Measurements from ENCODE around the gene MED10. TPM values are rescaled to one million over a fixed set of nuclear protein-coding genes. Genes with fewer than 3 reads are reported as not detected.

The MED10 gene
- total and polyA plus RNA-seq, 4 donors, result 18.9 to 34.3 (median 31.4) TPM

GRCh38 chr5:6394429-6395101, 16.2 kb upstream of the MED10 start:
- TF ChIP-seq CTCF (IDR thresholded peaks at IDR 0.05; ENCODE audit: control extremely low read depth, extremely low read depth), result no peak

GRCh38 chr5:6393596-6394194, 15.3 kb upstream of the MED10 start:
- Histone ChIP-seq H3K9me3 (ENCODE audit: control insufficient read depth in 4 of 4, insufficient read depth in 3 of 4, low read length in 3 of 4) (no peaks in the 10 kb centered on the region), H3K9ac (ENCODE audit: insufficient read depth in 1 of 2, low read length in 2 of 2) (no peak overlapping the region), H3K36me3 (ENCODE audit: control insufficient read depth in 4 of 4, insufficient read depth in 4 of 4, low read length in 4 of 4) (no peaks in the 10 kb centered on the region), H3K27ac (ENCODE audit: low read depth in 1 of 2, low read length in 1 of 2) (no peak overlapping the region), H3K4me1 (ENCODE audit: control insufficient read depth in 5 of 5, insufficient read depth in 5 of 5, low read length in 5 of 5) (no peaks in the 10 kb centered on the region), H3K27me3 (ENCODE audit: control insufficient read depth in 3 of 3, insufficient read depth in 3 of 3, low read length in 2 of 3) (no peaks in the 10 kb centered on the region), H3K4me3 (no peak overlapping the region)
- no peak for TF ChIP-seq CTCF (IDR thresholded peaks at IDR 0.05; ENCODE audit: control extremely low read depth, extremely low read depth)
- DNase-seq (no peak), ATAC-seq (ENCODE audit: insufficient read depth, low FRiP score) (no peak)
- WGBS, 2 donors, result 87 to 93% methylated on average over 2 of the region's 2 CpGs

More at GRCh38 chr5:6394429-6395101, 16.2 kb upstream of the MED10 start:
- no peak for ATAC-seq (ENCODE audit: insufficient read depth, low FRiP score)
- Histone ChIP-seq H3K9ac (ENCODE audit: insufficient read depth in 1 of 2, low read length in 2 of 2) (no peak overlapping the region), H3K36me3 (ENCODE audit: control insufficient read depth in 4 of 4, insufficient read depth in 4 of 4, low read length in 4 of 4) (no peaks in the 10 kb centered on the region), H3K27ac (ENCODE audit: low read depth in 1 of 2, low read length in 1 of 2) (no peak overlapping the region), H3K4me3 (no peak overlapping the region), H3K4me1 (ENCODE audit: control insufficient read depth in 5 of 5, insufficient read depth in 5 of 5, low read length in 5 of 5) (no peaks in the 10 kb centered on the region), H3K9me3 (ENCODE audit: control insufficient read depth in 4 of 4, insufficient read depth in 3 of 4, low read length in 3 of 4) (no peaks in the 10 kb centered on the region), H3K27me3 (ENCODE audit: control insufficient read depth in 3 of 3, insufficient read depth in 3 of 3, low read length in 2 of 3) (no peaks in the 10 kb centered on the region)
- DNase-seq, result no peak
- WGBS, 2 donors, result 88 to 92% methylated on average over 12 of the region's 12 CpGs

GRCh38 chr5:6392561-6392960, 14.2 kb upstream of the MED10 start:
- Histone ChIP-seq H3K36me3 (ENCODE audit: control insufficient read depth in 4 of 4, insufficient read depth in 4 of 4, low read length in 4 of 4) (no peaks in the 10 kb centered on the region), H3K9ac (ENCODE audit: insufficient read depth in 1 of 2, low read length in 2 of 2) (no peak overlapping the region), H3K27ac (ENCODE audit: low read depth in 1 of 2, low read length in 1 of 2) (no peak overlapping the region), H3K4me3 (no peak overlapping the region), H3K9me3 (ENCODE audit: control insufficient read depth in 4 of 4, insufficient read depth in 3 of 4, low read length in 3 of 4) (no peaks in the 10 kb centered on the region), H3K4me1 (ENCODE audit: control insufficient read depth in 5 of 5, insufficient read depth in 5 of 5, low read length in 5 of 5) (no peaks in the 10 kb centered on the region), H3K27me3 (ENCODE audit: control insufficient read depth in 3 of 3, insufficient read depth in 3 of 3, low read length in 2 of 3) (no peaks in the 10 kb centered on the region)
- DNase-seq, result peak in 1 of 3 donors; percentile 6
- WGBS, 2 donors, result 33 to 46% methylated on average over 2 of the region's 2 CpGs
- no peak for ATAC-seq (ENCODE audit: insufficient read depth, low FRiP score)
- TF ChIP-seq CTCF (IDR thresholded peaks at IDR 0.05; ENCODE audit: control extremely low read depth, extremely low read depth), result no peak
